GM19395 (cell line): ENCODE data around the gene MC3R.
"Not testable (repeated sequence)": the region's sequence is repeated elsewhere in the genome, so short reads cannot be mapped to it uniquely, and the experiment has no call there.

Experiments used
- ATAC-seq: cut with Tn5 transposase; IDR thresholded peaks from one replicate; pipeline ENCODE4 v1.9.1; 2021; ENCODE audit warnings: mild to moderate bottlenecking, moderate library complexity; ENCODE audit not compliant: unreplicated experiment

The MC3R gene

DNA sequence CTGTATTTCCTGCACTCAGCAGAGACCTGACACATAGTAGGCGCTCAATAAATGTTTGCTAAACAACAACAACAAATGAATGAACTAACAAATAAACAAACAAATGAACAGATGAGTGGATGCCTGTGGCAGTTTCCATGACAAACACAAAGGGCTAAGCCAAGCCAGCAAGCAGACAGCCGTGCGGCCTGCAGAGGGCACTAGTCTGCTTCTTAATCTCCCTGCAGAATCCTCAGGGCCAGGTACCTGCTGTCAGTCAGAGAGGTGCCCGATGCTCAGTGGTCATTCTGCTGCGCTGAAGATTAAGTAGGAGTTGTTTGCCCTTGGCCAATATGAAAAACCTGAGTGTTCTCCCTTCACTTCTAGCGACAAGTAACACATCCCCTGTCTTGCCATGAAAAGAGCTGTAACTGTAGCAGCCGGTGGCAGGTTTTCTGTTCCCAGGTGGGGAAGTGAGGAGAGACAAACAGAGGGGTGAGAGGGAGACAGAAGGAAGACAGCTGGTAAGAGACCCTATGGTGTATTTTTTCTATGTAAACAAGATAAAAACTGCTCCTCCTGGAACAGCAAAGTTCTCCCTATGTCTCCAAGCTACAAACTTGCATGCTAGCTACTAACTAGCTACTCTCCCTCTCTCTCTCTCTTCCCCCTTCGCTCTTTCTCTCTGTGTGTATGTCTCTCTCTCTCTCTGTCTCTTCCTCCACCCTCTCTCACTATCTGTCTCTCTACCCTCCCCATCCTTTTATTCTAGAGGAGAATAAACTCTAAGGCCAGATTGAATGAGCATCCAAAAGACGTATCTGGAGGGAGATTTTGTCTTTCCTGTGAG, at the start of gene MC3R:
Gene MC3R (plus strand): TSS at position 779 of the 829 bp plus-strand sequence. CDS start 112 bp downstream, outside the sequence.
- peak; percentile 83 for ATAC-seq

DNA sequence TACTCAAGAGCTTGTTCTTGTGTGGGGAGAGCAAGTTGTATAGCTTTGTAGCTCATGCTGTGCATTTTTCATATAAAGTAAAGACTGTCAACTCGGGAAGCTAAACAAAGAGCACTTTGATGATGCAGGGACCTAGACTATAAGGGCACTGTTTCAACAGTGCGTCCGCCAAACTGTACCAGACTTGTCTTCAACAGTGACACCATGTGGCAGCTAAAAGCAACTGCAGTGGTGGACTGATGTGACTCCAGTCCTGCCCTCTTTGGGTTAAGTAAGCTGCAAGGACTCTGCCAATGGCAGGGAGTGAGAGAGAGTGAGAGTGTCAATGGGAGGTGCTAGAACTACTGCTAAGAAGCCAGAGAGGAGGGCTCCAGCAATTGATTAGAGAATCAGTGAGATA, 48.1 kb upstream of the MC3R start:
- no peak for ATAC-seq

DNA sequence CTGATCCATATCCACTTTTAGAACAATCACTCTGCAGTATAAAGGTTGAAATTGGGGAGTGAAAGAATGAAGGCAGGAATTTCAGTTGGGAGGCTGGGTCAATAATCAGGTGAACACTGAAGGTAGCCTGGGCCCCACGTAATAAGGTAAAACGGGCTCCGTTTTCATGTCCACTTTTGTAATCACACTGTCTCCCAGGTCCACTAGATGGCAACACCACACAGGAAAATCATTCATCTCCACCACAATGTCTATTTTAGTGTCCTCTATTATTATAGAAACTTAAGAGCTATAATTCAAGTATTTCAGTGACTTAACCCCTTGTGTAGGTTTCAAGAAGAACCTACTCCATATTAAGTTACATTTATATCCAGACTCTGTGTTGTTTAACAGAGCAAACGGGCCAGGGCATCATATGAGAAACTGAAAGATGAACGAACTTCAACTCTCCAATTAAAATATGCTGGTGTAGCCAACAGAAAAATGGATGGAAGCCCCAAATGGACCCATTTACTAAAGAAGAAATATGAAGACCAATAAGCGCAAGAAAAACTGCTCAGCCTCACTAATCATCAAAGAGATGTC, 45.9 kb upstream of the MC3R start:
- ATAC-seq: no peak

DNA sequence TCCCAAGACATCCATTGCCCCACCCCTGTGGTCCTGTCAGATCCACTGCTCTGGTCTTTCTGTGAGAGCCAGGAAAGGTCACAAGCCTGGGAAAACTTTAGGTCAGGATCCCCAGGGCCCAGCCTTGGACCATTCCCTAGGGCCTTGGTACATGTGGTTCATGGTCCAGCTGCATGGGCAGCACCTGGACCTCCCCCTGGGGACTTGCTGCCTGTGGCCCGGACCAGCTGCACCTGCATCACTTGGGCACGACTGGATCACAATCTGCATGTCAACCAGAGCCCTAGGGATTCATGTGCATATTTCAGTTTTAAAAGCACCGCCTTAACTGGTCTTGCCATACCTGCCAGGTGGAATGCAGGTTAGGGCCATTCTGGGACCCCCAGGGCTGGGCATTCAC, 44.3 kb upstream of the MC3R start:
- ATAC-seq: no peak

DNA sequence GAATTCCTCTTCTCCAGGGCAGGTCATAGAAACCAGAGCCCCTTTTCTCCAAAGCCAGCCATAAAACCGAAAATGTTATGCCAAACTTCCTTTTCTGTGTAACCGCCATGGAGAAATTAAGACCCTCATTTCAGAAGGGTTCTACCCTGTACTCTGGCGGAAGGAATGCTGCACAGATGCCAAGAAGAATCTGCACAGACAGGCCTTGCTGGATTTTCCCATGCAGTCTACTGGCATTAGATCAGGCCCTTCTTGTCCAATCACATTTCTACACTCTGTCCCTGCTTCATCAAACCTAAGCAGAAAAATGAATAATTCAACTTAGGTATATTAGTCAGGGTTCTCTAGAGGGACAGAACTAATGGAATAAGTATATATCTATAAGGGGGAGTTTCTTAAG, 43.2 kb upstream of the MC3R start:
- no peak for ATAC-seq

DNA sequence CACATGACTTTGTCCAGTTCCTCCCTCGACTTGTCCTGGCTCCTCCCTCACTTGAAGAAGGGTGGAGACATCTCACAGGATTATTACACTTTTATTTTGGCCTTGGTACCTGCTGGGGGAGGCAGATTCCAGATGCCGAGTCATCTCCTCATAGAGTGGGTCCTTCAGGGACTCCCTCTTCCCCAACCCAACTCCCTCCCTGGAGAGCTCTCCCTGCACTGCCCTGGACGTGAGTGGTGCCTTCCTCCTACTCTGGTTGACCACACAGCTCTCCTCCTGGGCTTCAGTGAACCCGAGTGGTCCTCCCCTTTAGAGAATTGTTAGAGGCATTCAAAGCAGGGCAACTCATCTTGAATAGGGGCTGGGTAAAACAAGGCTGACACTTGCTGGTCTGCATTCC, 40.9 kb upstream of the MC3R start:
- ATAC-seq: no peak

DNA sequence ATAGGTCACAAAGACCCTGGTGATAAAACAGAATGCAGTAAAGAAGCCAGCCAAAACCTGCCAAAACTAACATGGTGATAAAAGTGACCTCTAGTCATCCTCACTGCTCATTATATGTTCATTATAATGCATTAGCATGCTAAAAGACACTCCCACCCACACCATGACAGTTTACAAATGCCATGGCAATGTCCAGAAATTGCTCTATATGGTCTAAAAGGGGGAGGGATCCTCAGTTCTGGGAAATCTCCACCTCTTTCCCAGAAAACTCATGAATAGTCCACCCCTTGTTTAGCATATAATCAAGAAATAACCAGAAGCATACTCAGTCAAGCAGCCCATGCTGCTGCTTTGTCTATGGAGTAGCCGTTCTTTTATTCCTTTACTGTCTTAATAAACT, 40.4 kb upstream of the MC3R start:
- ATAC-seq: no peak

DNA sequence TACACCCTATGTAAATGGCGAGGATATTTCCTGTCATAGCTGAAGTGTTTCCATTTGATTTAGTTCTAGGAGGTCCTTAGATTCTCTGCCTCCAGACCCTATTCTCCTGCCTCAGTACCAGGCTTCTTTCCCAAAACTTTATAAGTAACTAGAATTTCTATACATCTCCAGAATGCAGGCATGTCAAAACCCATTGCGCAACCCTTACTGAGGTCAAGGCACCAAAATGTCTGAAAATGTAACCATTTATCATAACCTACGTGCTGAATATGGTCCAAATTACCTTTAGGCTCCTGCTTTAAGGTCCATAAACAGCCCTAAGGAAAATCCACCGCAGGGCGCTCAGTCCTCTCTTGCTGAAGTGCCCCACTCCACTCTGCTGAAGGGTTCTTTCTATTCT, 37.5 kb upstream of the MC3R start:
- no peak for ATAC-seq

DNA sequence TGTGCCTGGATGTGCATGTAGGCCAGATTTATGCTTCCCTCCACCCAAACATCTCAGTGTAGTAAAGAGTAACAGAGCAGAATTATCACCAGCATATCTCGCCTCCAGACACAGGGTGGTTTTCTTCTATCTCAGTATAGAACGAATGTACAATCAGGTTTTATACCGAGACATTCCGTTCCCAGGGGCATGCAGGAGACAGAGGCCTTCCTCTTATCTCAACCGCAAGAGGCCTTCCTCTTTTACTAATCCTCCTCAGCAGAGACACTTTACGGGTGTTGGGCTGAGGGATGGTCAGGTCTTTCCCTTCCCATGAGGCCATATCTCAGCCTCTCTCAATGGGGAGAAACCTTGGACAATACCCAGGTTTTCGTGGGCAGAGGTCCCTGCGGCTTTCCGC, 36.4 kb upstream of the MC3R start:
- ATAC-seq: no peak

DNA sequence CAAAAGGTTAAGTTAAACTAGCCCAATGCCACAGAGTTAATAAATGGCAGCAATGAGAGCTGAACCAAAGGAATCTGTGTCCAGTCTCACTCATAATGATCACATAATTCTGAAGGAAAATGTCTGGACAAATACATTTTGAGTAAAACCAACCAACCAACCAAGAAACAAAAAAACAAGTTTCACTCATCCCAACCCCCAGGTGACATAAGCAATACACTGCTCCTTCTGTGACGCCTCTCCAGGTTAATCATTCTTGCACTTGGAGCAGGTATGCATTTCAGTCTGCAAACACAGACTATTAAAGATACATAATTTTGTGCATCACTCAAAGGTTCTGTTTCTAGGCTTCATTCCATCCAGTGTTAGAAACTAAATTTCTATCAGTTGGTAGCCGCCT, 35.2 kb upstream of the MC3R start:
- ATAC-seq: no peak

DNA sequence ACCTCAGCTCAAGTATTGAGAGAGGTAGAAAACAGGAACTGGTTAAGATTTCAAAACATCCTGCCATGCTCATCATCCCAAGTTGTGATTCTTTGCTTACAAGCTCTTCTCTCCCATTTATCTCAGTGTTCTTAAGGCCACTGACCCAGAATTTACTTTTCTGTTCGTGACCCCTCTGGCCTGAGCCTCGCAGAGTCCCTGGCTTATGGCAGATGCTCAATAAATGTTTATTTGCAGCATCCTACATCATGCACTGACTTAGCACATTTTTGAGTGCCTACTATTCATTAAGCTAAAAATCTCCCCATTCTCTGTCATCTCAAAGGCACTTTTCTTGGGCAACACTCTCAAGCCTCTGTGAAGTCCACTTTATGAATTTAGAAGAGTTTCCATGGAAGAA, 33.4 kb upstream of the MC3R start:
- ATAC-seq: no peak

DNA sequence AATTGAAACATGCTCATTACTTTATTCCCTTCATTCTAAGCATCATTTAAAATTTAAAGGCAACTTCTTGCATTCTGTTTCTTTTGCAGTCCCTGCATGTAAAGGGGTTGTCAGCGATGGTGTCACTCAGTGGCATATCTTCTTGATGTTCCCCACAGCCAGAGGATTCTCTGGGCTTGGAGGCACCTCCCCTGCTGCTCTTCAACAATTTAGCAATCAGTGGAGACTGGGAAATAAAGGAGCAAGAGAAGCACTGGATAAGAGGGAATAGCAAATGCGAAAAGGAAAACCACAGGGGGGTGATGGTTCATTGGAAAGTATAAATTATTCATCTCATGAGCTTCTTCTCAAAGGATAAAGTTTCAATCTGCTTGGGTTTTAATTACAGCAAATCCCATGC, 30.7 kb upstream of the MC3R start:
- ATAC-seq: no peak

DNA sequence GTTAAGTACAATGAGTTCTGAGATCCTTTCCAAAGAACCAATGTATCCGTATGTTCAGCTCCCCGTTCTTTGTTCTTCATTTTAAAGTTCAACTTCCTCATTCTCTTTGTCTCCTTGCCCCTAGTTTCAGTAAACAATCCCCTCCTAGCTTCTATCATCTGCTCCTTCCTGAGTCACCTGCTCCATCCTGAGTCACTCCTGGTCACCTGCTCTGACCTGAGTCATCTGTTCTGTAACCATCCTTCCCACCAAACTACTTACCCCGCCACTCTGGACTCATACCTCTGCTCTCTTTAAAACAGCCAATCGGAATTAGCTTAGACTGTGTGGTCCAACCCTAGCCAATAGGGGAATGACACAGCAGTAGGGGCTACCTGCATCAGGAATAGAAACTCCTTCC, 27.3 kb upstream of the MC3R start:
- not testable (repeated sequence) for ATAC-seq

DNA sequence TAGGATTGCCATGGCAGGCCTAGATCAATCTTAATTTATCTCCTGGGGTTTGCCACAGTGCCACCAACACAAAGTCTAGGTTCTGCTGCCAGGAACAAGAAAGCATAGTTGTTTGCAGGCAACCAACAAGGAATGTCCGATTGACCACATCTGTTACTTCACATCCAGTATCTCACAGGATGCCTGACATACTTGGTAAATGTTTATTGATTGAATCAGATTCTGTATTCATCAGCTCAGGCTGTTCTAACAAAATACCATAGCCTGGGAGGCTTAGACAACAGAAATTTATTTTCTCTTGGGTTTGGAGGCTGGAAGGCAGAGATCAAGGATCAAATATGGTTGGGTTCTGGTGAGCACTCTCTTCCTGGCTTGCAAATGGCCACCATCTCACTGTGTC, 26.3 kb upstream of the MC3R start:
- no peak for ATAC-seq

DNA sequence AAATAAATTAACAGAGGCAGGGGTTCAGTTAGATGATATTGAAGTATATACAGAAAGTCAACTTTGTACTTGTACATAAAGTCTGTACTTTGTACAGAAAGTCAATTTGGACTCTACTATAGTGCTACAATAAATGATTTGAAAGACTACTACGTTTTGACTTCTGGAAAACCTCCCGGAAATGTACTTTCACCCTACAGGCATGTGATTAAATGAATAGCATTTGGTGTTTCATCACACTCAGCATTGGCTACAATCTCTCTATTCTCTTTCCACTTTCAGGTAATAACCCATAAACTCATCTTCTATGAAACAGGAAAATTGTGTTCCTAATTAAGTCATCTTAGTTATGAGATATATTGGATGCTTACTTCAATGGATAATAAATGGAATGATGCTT, 25.6 kb upstream of the MC3R start:
- ATAC-seq: no peak

DNA sequence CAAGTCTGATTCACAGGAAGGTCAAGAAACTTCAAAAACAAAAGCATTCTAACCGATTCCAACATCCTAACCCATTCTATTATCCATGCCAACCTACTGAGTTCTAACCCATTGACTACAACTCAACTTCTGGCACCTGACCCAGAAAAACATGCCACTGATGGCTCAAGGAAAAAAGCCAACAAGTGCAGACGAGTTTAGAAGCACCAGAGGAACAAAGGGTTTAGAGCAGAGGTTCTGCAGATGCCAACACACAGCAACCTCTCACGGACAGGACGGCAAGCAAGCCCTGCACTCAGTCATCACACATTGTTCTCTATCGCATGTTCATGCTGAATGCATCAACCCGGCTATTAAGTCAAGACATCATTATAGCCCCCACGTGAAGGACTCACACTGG, 25.2 kb upstream of the MC3R start:
- ATAC-seq: no peak

DNA sequence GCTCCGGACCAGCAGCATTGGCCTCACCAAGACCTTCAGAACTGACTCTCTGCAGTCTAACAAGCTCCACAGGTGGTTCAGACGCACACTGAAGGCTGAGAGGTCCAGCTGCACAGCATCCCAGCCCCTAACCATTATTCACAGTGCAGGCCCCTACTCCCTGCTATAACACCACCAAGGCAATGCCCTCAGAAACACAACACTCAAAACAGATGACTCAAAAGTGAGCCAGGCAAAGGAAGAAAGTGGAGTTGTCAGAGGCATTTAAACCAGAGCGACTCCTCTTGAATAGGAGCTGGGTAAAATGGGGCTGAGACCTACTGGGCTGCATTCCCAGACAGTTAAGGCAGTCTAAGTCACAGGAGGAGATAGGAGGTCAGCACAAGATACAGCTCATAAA, 20.5 kb upstream of the MC3R start:
- no peak for ATAC-seq

DNA sequence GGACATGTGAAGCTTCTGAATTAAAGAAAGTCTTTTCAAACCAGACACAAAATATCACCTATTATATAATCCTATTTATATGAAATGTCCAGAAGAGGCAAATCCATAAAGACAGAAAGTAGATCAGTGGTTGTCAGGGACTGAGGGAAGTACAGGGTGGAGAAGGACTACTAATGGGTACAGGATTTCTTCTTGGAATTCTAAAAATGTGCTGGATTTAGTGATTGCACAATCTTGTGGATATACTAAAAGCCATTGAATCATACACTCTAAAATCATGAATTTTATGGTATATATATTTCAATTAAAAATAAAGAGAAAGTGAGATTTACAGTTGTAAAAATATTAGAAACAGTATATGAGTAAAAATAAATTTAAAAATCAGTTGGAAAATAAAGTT, 18.7 kb upstream of the MC3R start:
- ATAC-seq: no peak

DNA sequence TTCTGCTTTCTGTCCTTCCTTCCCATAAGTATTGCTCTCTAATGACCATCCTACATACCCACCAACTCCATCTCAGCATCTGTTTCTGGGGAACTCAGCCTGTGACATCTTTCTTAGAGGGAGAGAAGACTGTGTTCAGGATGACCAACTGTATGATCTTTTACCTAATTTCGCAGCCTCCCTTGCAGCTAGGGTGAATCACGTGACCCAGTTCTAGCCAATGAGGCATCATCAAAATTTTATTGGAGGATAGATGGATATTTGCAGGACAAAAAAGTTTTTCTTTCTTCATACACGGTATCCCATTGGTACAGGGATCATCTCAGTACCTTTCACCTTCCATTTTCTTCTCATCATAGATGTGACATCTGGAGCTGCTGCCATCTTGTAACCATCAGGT, 14.4 kb upstream of the MC3R start:
- ATAC-seq: no peak

DNA sequence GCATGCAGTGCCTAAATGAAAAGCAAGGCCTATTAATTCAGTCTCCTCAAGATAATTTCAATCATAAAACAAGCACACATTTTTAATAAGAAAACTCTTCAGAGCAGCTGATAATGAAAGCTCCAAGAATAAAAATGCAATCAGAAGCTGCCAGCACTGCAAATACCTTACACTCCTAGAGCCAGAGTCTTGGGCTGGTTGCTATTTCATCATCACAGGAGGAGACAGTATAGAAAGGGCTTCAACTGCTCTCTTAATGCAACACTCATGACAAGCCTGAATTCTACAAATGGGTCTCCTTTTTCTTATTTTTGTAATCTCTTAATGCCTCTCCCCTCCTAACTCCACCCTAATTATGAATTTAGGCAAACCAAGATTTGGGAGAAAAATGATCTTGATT, 11.2 kb upstream of the MC3R start:
- no peak for ATAC-seq

DNA sequence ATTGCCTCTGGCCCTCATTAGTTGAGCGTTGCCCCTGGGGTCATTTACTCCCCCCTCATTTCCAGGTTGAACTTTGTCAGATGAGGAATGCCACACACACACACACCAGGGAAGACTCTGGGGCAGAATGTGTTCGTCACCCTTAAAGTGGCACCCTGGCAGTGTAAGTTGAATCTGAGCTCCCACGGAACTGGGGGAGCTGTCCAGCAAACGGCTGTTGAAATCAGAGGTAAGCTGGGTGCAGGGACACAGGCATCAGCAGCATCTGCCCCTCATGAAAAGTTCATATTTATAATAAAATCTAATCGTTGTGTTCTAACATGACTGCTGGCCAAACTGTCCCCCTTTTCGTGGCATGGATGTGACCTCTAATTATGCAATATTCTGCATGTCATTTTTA, 4.3 kb upstream of the MC3R start:
- no peak for ATAC-seq

DNA sequence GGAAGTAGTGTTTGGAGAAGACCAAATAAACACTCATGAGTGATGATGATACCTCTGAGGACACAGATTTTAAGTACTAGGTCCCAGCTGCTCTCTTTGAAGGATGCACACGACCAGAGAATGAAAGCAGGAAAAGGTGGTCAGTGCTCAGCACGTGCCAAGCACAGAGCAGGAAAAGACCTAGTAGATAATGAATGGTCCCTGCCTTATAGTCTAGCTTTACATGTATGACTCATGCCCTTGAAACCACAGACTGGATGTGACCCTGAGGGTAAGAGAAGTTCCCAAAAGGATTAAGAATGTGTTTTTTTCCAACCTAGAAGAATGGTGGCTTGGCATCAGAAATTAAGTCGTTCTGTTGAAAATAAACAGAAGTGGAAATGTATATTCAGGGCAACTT, 2.8 kb upstream of the MC3R start:
- no peak for ATAC-seq
